Natural killer cell (primary cell): ENCODE measurements around the gene ANKH. TPM values are rescaled to one million over a fixed set of nuclear protein-coding genes. Genes with fewer than 3 reads are reported as not detected.

Experiments
- ATAC-seq, 3 donors: fragments of 150-1000 bp in 2 of 3; fragments of 200-7000 bp in 1 of 3; cut with Tn5 transposase; 1 replicate in 1 of 3; 2 replicates in 2 of 3; pipeline ENCODE4 v1.10.0; 2021; ENCODE audit warnings: mild to moderate bottlenecking in 2 of 3, moderate library complexity in 2 of 3
- DNase-seq, 2 donors: peaks; one replicate each; pipeline versions ENCODE4 v3.0.0 to v3.0.0-alpha.2; 2013 to 2021; ENCODE audit warnings: mixed read lengths in 1 of 2
- H3K27ac ChIP-seq: one replicate; pipeline ENCODE4 v1.5.1; 2013; ENCODE audit warnings: mild to moderate bottlenecking, low read length
- H3K27me3 ChIP-seq: one replicate; pipeline ENCODE4 v1.6.1; 2013; ENCODE audit warnings: low read length; ENCODE audit not compliant: control insufficient read depth, insufficient read depth
- H3K36me3 ChIP-seq: one replicate; pipeline ENCODE4 v1.6.1; 2013; ENCODE audit warnings: low read length; ENCODE audit not compliant: control insufficient read depth, insufficient read depth
- H3K4me1 ChIP-seq: one replicate; pipeline ENCODE4 v1.6.1; 2013; ENCODE audit warnings: low read length; ENCODE audit not compliant: control insufficient read depth, insufficient read depth
- H3K4me3 ChIP-seq: one replicate; pipeline ENCODE4 v1.5.1; 2013; ENCODE audit warnings: low read length
- H3K9me3 ChIP-seq: one replicate; pipeline ENCODE4 v1.6.1; 2013; ENCODE audit warnings: low read length; ENCODE audit not compliant: control insufficient read depth, insufficient read depth
- H3K27ac Mint-ChIP-seq, 2 donors: one replicate each; pipeline ENCODE4 v1.8.0; 2022; ENCODE audit warnings: mild to moderate bottlenecking in 2 of 2, mixed read lengths in 2 of 2, moderate library complexity in 1 of 2
- H3K27me3 Mint-ChIP-seq, 2 donors: one replicate each; pipeline ENCODE4 v1.8.0; 2022; ENCODE audit warnings: low read depth in 2 of 2, mixed read lengths in 2 of 2
- H3K36me3 Mint-ChIP-seq: one replicate; pipeline ENCODE4 v1.8.0; 2022; ENCODE audit warnings: mixed read lengths
- H3K4me1 Mint-ChIP-seq, 2 donors: one replicate each; pipeline ENCODE4 v1.8.0; 2022; ENCODE audit warnings: mixed read lengths in 2 of 2
- H3K4me3 Mint-ChIP-seq: one replicate; pipeline ENCODE4 v1.8.0; 2022; ENCODE audit warnings: mild to moderate bottlenecking, moderate library complexity, mixed read lengths
- H3K9me3 Mint-ChIP-seq, 2 donors: one replicate each; pipeline ENCODE4 v1.8.0; 2022; ENCODE audit warnings: mixed read lengths in 2 of 2
- CTCF ChIP-seq: fragments of 200-600 bp; IDR thresholded peaks from one replicate; pipeline ENCODE4 v1.8.0; 2022; ENCODE audit warnings: antibody characterized with exemption
- WGBS: methylation state at CpG from one replicate; pipeline ENCODE4 v1.1.7; 2013; ENCODE audit warnings: missing lambda C conversion rate; ENCODE audit not compliant: insufficient coverage; 5-methylcytosine and 5-hydroxymethylcytosine counted together
- intact Hi-C: fragments of 100-400 bp; cut with micrococcal nuclease; formaldehyde crosslinking; loops from one replicate; pipeline ENCODE4 v1.14.2; 2022
- total RNA-seq, 4 donors: library from RNA; stranded (reverse); fragments of 120-200 nt in 1 of 4; gene quantifications; one replicate each; pipeline versions ENCODE4 v1.2.3 to v1.2.4, GENCODE V29; 2013 to 2022

Gene ANKH
- total RNA-seq, 3 donors from 2014 or later (not counting 1 experiment from before 2014, with no cell fraction given) = 52.9 to 78.0 (median 63.8) TPM

GRCh38 chr5:14793851-14794250, 77.7 kb downstream of the ANKH start:
- H3K4me1 Mint-ChIP-seq = peaks cover 8 to 20% of the 10 kb centered on the region in 2 donors
- Histone ChIP-seq H3K27me3 (no peaks in the 10 kb centered on the region), H3K36me3 (no peaks in the 10 kb centered on the region), H3K4me1 (no peaks in the 10 kb centered on the region), H3K27ac (no peak overlapping the region), H3K9me3 (no peaks in the 10 kb centered on the region), H3K4me3 (no peak overlapping the region)
- H3K9me3 Mint-ChIP-seq = no peaks in the 10 kb centered on the region
- 95% methylated on average over 5 of the region's 5 CpGs for WGBS
- H3K36me3 Mint-ChIP-seq = no peaks in the 10 kb centered on the region
- ATAC-seq (no peak), DNase-seq (no peak)
- no peak overlapping the region for H3K4me3 Mint-ChIP-seq
- H3K27me3 Mint-ChIP-seq = no peaks in the 10 kb centered on the region
- intact Hi-C loops = no loop called here
- TF ChIP-seq CTCF = no peak
- no peak overlapping the region for H3K27ac Mint-ChIP-seq

GRCh38 chr5:14790911-14791310, 80.7 kb downstream of the ANKH start:
- ATAC-seq = no peak
- H3K4me1 Mint-ChIP-seq = peaks cover 8 to 20% of the 10 kb centered on the region in 2 donors
- Histone ChIP-seq H3K36me3 (no peaks in the 10 kb centered on the region), H3K27me3 (no peaks in the 10 kb centered on the region), H3K27ac (no peak overlapping the region), H3K9me3 (no peaks in the 10 kb centered on the region), H3K4me3 (no peak overlapping the region), H3K4me1 (no peaks in the 10 kb centered on the region)
- intact Hi-C loops = no loop called here
- no peaks in the 10 kb centered on the region for H3K9me3 Mint-ChIP-seq
- no peaks in the 10 kb centered on the region for H3K27me3 Mint-ChIP-seq
- no peak overlapping the region for H3K27ac Mint-ChIP-seq
- no peak overlapping the region for H3K4me3 Mint-ChIP-seq
- no peak for TF ChIP-seq CTCF
- H3K36me3 Mint-ChIP-seq = no peaks in the 10 kb centered on the region
- no peak for DNase-seq
- 95% methylated on average over 5 of the region's 5 CpGs for WGBS

GRCh38 chr5:14790220-14790619, 81.4 kb downstream of the ANKH start:
- Histone ChIP-seq H3K36me3 (no peaks in the 10 kb centered on the region), H3K4me1 (no peaks in the 10 kb centered on the region), H3K4me3 (no peak overlapping the region), H3K9me3 (no peaks in the 10 kb centered on the region), H3K27me3 (no peaks in the 10 kb centered on the region), H3K27ac (no peak overlapping the region)
- Mint-ChIP-seq H3K27ac (no peak overlapping the region), H3K4me1 (peaks cover 8 to 20% of the 10 kb centered on the region in 2 donors), H3K9me3 (no peaks in the 10 kb centered on the region), H3K27me3 (no peaks in the 10 kb centered on the region), H3K4me3 (no peak overlapping the region), H3K36me3 (no peaks in the 10 kb centered on the region)
- no peak for TF ChIP-seq CTCF
- ATAC-seq (no peak), DNase-seq (no peak)
- 79% methylated on average over 2 of the region's 2 CpGs for WGBS
- intact Hi-C loops = no loop called here

- Mint-ChIP-seq H3K27ac (no peak overlapping the region), H3K36me3 (no peaks in the 10 kb centered on the region), H3K27me3 (no peaks in the 10 kb centered on the region), H3K9me3 (no peaks in the 10 kb centered on the region), H3K4me3 (no peak overlapping the region), H3K4me1 (peaks cover 8 to 20% of the 10 kb centered on the region in 2 donors)
- intact Hi-C loops = no loop called here
- Histone ChIP-seq H3K4me3 (no peak overlapping the region), H3K9me3 (no peaks in the 10 kb centered on the region), H3K36me3 (no peaks in the 10 kb centered on the region), H3K27me3 (no peaks in the 10 kb centered on the region), H3K27ac (no peak overlapping the region), H3K4me1 (no peaks in the 10 kb centered on the region)
- WGBS = 93% methylated on average over 6 of the region's 6 CpGs
- ATAC-seq (no peak), DNase-seq (no peak)
- no peak for TF ChIP-seq CTCF
These were observed 83.6 kb downstream of the ANKH start for GRCh38 chr5:14787801-14788579.
